SK-N-MC (cell line): ENCODE results near the gene TSEN2.

Experiments used
- DNase-seq: peaks from one replicate; pipeline ENCODE4 v3.0.0-alpha.2; 2011; ENCODE audit warnings: low read depth, low spot score
- H3K27ac ChIP-seq: fragments of 200-600 bp; sonication (generic); 2 replicates; pipeline ENCODE4 v1.5.1; 2016; ENCODE audit warnings: mixed run types
- H3K36me3 ChIP-seq: fragments of 200-600 bp; sonication (generic); 2 replicates; pipeline ENCODE4 v1.6.1; 2017; ENCODE audit warnings: antibody characterized with exemption, low read length, mixed read lengths; ENCODE audit not compliant: insufficient read depth
- H3K4me3 ChIP-seq: fragments of 200-600 bp; sonication (generic); 2 replicates; pipeline ENCODE4 v1.5.1; 2016
- H3K9ac ChIP-seq: fragments of 200-600 bp; sonication (generic); 2 replicates; pipeline ENCODE4 v1.8.0; 2017; ENCODE audit warnings: mixed run types, mixed read lengths; ENCODE audit not compliant: insufficient read length
- H3K9me3 ChIP-seq: fragments of 200-600 bp; sonication (generic); 2 replicates; pipeline ENCODE4 v1.6.1; 2017; ENCODE audit warnings: low read depth, mild to moderate bottlenecking, antibody characterized with exemption, low read length, moderate library complexity, mixed read lengths
- EZH2 ChIP-seq: fragments of 200-600 bp; sonication (generic); IDR thresholded peaks from one replicate; pipeline ENCODE4 v1.6.1; 2017; ENCODE audit warnings: antibody characterized with exemption
- FOXP2 ChIP-seq: optimal IDR thresholded peaks from 2 replicates; pipeline ENCODE3; 2011; ENCODE audit warnings: mild to moderate bottlenecking, moderate library complexity; ENCODE audit not compliant: insufficient read depth; ENCODE audit errors: extremely low read length, control extremely low read depth
- POLR2AphosphoS5 ChIP-seq: IDR thresholded peaks from 2 replicates; pipeline ENCODE4 v1.6.1; 2012; ENCODE audit warnings: mild to moderate bottlenecking, low read depth, low read length, borderline replicate concordance

TSEN2 gene

GRCh38 chr3:12458901-12459300, 25.4 kb upstream of the TSEN2 start:
- Histone ChIP-seq H3K4me3 (no peak overlapping the region), H3K9ac (no peak overlapping the region), H3K27ac (no peak overlapping the region), H3K36me3 (no peaks in the 10 kb centered on the region), H3K9me3 (no peaks in the 10 kb centered on the region)
- DNase-seq: no peak
- no peak for TF ChIP-seq POLR2AphosphoS5
- no peak for TF ChIP-seq EZH2
- TF ChIP-seq FOXP2: no peak

- H3K27ac ChIP-seq: no peak overlapping the region
- no peaks in the 10 kb centered on the region for H3K9me3 ChIP-seq
- no peak overlapping the region for H3K4me3 ChIP-seq
- TF ChIP-seq EZH2: no peak
- TF ChIP-seq POLR2AphosphoS5: no peak
- TF ChIP-seq FOXP2: no peak
- no peak for DNase-seq
- H3K9ac ChIP-seq: no peak overlapping the region
- no peaks in the 10 kb centered on the region for H3K36me3 ChIP-seq
Observed at GRCh38 chr3:12460127-12460526, 24.2 kb upstream of the TSEN2 start.

GRCh38 chr3:12461097-12461649, 23.1 kb upstream of the TSEN2 start:
- Histone ChIP-seq H3K4me3 (no peak overlapping the region), H3K9me3 (no peaks in the 10 kb centered on the region), H3K36me3 (no peaks in the 10 kb centered on the region), H3K9ac (no peak overlapping the region), H3K27ac (no peak overlapping the region)
- no peak for DNase-seq
- TF ChIP-seq POLR2AphosphoS5: no peak
- TF ChIP-seq FOXP2: no peak
- TF ChIP-seq EZH2: no peak

- Histone ChIP-seq H3K9ac (no peak overlapping the region), H3K4me3 (no peak overlapping the region), H3K36me3 (no peaks in the 10 kb centered on the region), H3K27ac (no peak overlapping the region), H3K9me3 (no peaks in the 10 kb centered on the region)
- TF ChIP-seq FOXP2 (no peak), EZH2 (no peak), POLR2AphosphoS5 (no peak)
- DNase-seq: no peak
Observed at GRCh38 chr3:12462159-12462947, 21.9 kb upstream of the TSEN2 start.

- Histone ChIP-seq H3K36me3 (no peaks in the 10 kb centered on the region), H3K27ac (no peak overlapping the region), H3K4me3 (no peak overlapping the region), H3K9me3 (no peaks in the 10 kb centered on the region), H3K9ac (no peak overlapping the region)
- DNase-seq: no peak
- TF ChIP-seq EZH2 (no peak), POLR2AphosphoS5 (no peak), FOXP2 (no peak)
Observed at GRCh38 chr3:12463686-12464085, 20.6 kb upstream of the TSEN2 start.

GRCh38 chr3:12464181-12464580, 20.1 kb upstream of the TSEN2 start:
- no peak overlapping the region for H3K4me3 ChIP-seq
- no peak for DNase-seq
- no peak overlapping the region for H3K27ac ChIP-seq
- H3K9ac ChIP-seq: no peak overlapping the region
- no peaks in the 10 kb centered on the region for H3K36me3 ChIP-seq
- TF ChIP-seq EZH2: no peak
- TF ChIP-seq FOXP2: no peak
- TF ChIP-seq POLR2AphosphoS5: no peak
- no peaks in the 10 kb centered on the region for H3K9me3 ChIP-seq

- Histone ChIP-seq H3K9me3 (no peaks in the 10 kb centered on the region), H3K27ac (no peak overlapping the region), H3K4me3 (no peak overlapping the region), H3K9ac (no peak overlapping the region), H3K36me3 (no peaks in the 10 kb centered on the region)
- DNase-seq: no peak
- TF ChIP-seq EZH2 (no peak), POLR2AphosphoS5 (no peak), FOXP2 (no peak)
Observed at GRCh38 chr3:12465151-12465835, 19.0 kb upstream of the TSEN2 start.

- H3K9ac ChIP-seq: no peak overlapping the region
- no peaks in the 10 kb centered on the region for H3K36me3 ChIP-seq
- H3K9me3 ChIP-seq: no peaks in the 10 kb centered on the region
- DNase-seq: no peak
- TF ChIP-seq FOXP2: no peak
- TF ChIP-seq POLR2AphosphoS5: no peak
- no peak for TF ChIP-seq EZH2
- no peak overlapping the region for H3K27ac ChIP-seq
- no peak overlapping the region for H3K4me3 ChIP-seq
Observed at GRCh38 chr3:12465836-12466225, 18.4 kb upstream of the TSEN2 start.

GRCh38 chr3:12467746-12468145, 16.5 kb upstream of the TSEN2 start:
- no peak for TF ChIP-seq FOXP2
- TF ChIP-seq EZH2: no peak
- no peak for TF ChIP-seq POLR2AphosphoS5
- no peaks in the 10 kb centered on the region for H3K9me3 ChIP-seq
- DNase-seq: no peak
- H3K9ac ChIP-seq: no peak overlapping the region
- H3K27ac ChIP-seq: no peak overlapping the region
- no peak overlapping the region for H3K4me3 ChIP-seq
- H3K36me3 ChIP-seq: no peaks in the 10 kb centered on the region
